Subcutaneous abdominal adipose tissue (tissue), 5 donors: ENCODE measurements around the gene ISL2.
A peak's percentile ranks its signal among the peaks of the same experiment; 100 is the strongest.
"Not testable (repeated sequence)": the region's sequence is repeated elsewhere in the genome, so short reads cannot be mapped to it uniquely, and the experiment has no call there.

Experiments used
- H3K27ac ChIP-seq: one replicate; pipeline ENCODE4 v1.7.0; 2013; ENCODE audit warnings: low read depth, mild to moderate bottlenecking, inconsistent platforms, low read length, moderate library complexity
- H3K27me3 ChIP-seq, 5 donors: one replicate each; pipeline ENCODE4 v1.7.0; 2013; ENCODE audit warnings: low read length in 5 of 5, inconsistent platforms in 1 of 5; ENCODE audit not compliant: control insufficient read depth in 5 of 5, insufficient read depth in 4 of 5
- H3K36me3 ChIP-seq, 5 donors: one replicate each; pipeline ENCODE4 v1.7.0; 2013; ENCODE audit warnings: low read length in 5 of 5; ENCODE audit not compliant: control insufficient read depth in 5 of 5, insufficient read depth in 5 of 5
- H3K4me1 ChIP-seq, 5 donors: one replicate each; pipeline ENCODE4 v1.7.0; 2013; ENCODE audit warnings: low read length in 5 of 5, mild to moderate bottlenecking in 3 of 5, moderate library complexity in 1 of 5; ENCODE audit not compliant: control insufficient read depth in 5 of 5, insufficient read depth in 5 of 5
- H3K4me3 ChIP-seq, 5 donors: one replicate each; pipeline ENCODE4 v1.7.0; 2013; ENCODE audit warnings: low read length in 5 of 5, low read depth in 1 of 5
- H3K9ac ChIP-seq, 5 donors: one replicate each; pipeline ENCODE4 v1.7.0; 2013; ENCODE audit warnings: low read length in 5 of 5, mild to moderate bottlenecking in 4 of 5, moderate library complexity in 3 of 5
- H3K9me3 ChIP-seq, 5 donors: one replicate each; pipeline ENCODE4 v1.7.0; 2013; ENCODE audit warnings: low read length in 5 of 5; ENCODE audit not compliant: control insufficient read depth in 5 of 5
- donor health status: healthy.
- donor health status: healthy.
- donor health status: healthy.
- donor health status: healthy.
- donor health status: healthy.

The ISL2 gene

GRCh38 chr15:76336254-76337058 lies at the start of gene ISL2:
ISL2 (plus strand) TSS chr15:76336773; CDS start chr15:76336884, 111 bp downstream.
- Histone ChIP-seq H3K4me3 (peak within 1 kb of the TSS in 3 of 5 donors; percentile 4 to 48 (median 31)), H3K27me3 (peaks cover 65 to 85% (median 79%) of the 10 kb centered on the region in 5 donors), H3K9ac (no peak within 1 kb of the TSS), H3K4me1 (peaks cover 2 to 61% (median 53%) of the 10 kb centered on the region in 5 donors), H3K9me3 (no peaks in the 10 kb centered on the region), H3K27ac (no peak within 1 kb of the TSS), H3K36me3 (no peaks in the 10 kb centered on the region)

- no peak overlapping the region for H3K4me3 ChIP-seq
- peaks cover 16 to 39% (median 28%) of the 10 kb centered on the region in 5 donors for H3K36me3 ChIP-seq
- H3K4me1 ChIP-seq = peaks cover 0 to 13% (median 10%) of the 10 kb centered on the region in 5 donors
- H3K9me3 ChIP-seq = no peaks in the 10 kb centered on the region
- H3K27me3 ChIP-seq = no peaks in the 10 kb centered on the region
- peak overlapping the region in 1 of 5 donors; percentile 13 for H3K9ac ChIP-seq
- no peak overlapping the region for H3K27ac ChIP-seq
Measured at GRCh38 chr15:76289582-76289981, 47.0 kb upstream of the ISL2 start.

GRCh38 chr15:76293361-76293760 lies 43.2 kb upstream of the ISL2 start:
- peaks cover 6 to 14% (median 8%) of the 10 kb centered on the region in 5 donors for H3K36me3 ChIP-seq
- H3K9ac ChIP-seq = peak overlapping the region in 1 of 5 donors; percentile 20
- no peak overlapping the region for H3K4me3 ChIP-seq
- no peaks in the 10 kb centered on the region for H3K9me3 ChIP-seq
- H3K4me1 ChIP-seq = peaks cover 0 to 13% (median 6%) of the 10 kb centered on the region in 5 donors
- H3K27me3 ChIP-seq = no peaks in the 10 kb centered on the region
- no peak overlapping the region for H3K27ac ChIP-seq

GRCh38 chr15:76294463-76294862 lies 42.1 kb upstream of the ISL2 start:
- not testable (repeated sequence) for H3K4me3 ChIP-seq, H3K27ac ChIP-seq, H3K9me3 ChIP-seq, H3K27me3 ChIP-seq
- peak overlapping the region in 1 of 5 donors; percentile 6 for H3K9ac ChIP-seq
- peaks cover 4 to 11% (median 8%) of the 10 kb centered on the region in 5 donors for H3K36me3 ChIP-seq
- H3K4me1 ChIP-seq = peaks cover 0 to 15% (median 7%) of the 10 kb centered on the region in 5 donors

GRCh38 chr15:76296849-76297248 lies 39.7 kb upstream of the ISL2 start:
- no peak overlapping the region for H3K9ac ChIP-seq
- peaks cover 0 to 16% (median 10%) of the 10 kb centered on the region in 5 donors for H3K4me1 ChIP-seq
- H3K27me3 ChIP-seq = no peaks in the 10 kb centered on the region
- H3K36me3 ChIP-seq = peaks cover 0 to 8% (median 3%) of the 10 kb centered on the region in 5 donors
- H3K9me3 ChIP-seq = no peaks in the 10 kb centered on the region
- no peak overlapping the region for H3K27ac ChIP-seq
- H3K4me3 ChIP-seq = no peak overlapping the region

- H3K9me3 ChIP-seq, H3K36me3 ChIP-seq, H3K27me3 ChIP-seq, H3K27ac ChIP-seq, H3K9ac ChIP-seq, H3K4me3 ChIP-seq: not testable (repeated sequence)
- H3K4me1 ChIP-seq = peaks cover 0 to 19% (median 10%) of the 10 kb centered on the region in 5 donors
Measured at GRCh38 chr15:76297951-76298350, 38.6 kb upstream of the ISL2 start.

GRCh38 chr15:76298986-76299385 lies 37.6 kb upstream of the ISL2 start:
- Histone ChIP-seq H3K36me3 (peaks cover 0 to 8% (median 3%) of the 10 kb centered on the region in 5 donors), H3K27ac (no peak overlapping the region), H3K4me3 (no peak overlapping the region), H3K27me3 (no peaks in the 10 kb centered on the region), H3K4me1 (peaks cover 0 to 18% (median 5%) of the 10 kb centered on the region in 5 donors), H3K9ac (no peak overlapping the region), H3K9me3 (no peaks in the 10 kb centered on the region)

- H3K36me3 ChIP-seq = peaks cover 0 to 8% (median 3%) of the 10 kb centered on the region in 5 donors
- no peaks in the 10 kb centered on the region for H3K27me3 ChIP-seq
- no peak overlapping the region for H3K27ac ChIP-seq
- H3K4me1 ChIP-seq = peaks cover 0 to 18% (median 5%) of the 10 kb centered on the region in 5 donors
- no peaks in the 10 kb centered on the region for H3K9me3 ChIP-seq
- no peak overlapping the region for H3K4me3 ChIP-seq
- H3K9ac ChIP-seq = no peak overlapping the region
Measured at GRCh38 chr15:76299786-76300185, 36.8 kb upstream of the ISL2 start.

GRCh38 chr15:76303909-76304308 lies 32.7 kb upstream of the ISL2 start:
- no peak overlapping the region for H3K27ac ChIP-seq
- H3K4me3 ChIP-seq = no peak overlapping the region
- no peak overlapping the region for H3K9ac ChIP-seq
- peaks cover 0 to 29% (median 18%) of the 10 kb centered on the region in 5 donors for H3K4me1 ChIP-seq
- no peaks in the 10 kb centered on the region for H3K27me3 ChIP-seq
- no peaks in the 10 kb centered on the region for H3K9me3 ChIP-seq
- H3K36me3 ChIP-seq = no peaks in the 10 kb centered on the region

- Histone ChIP-seq H3K27ac (peak overlapping the region; percentile 94), H3K9ac (peak overlapping the region in 2 of 5 donors; percentile 94 to 99), H3K4me3 (peak overlapping the region in 4 of 5 donors; percentile 86 to 93 (median 90)), H3K9me3 (no peaks in the 10 kb centered on the region), H3K4me1 (peaks cover 3 to 42% (median 37%) of the 10 kb centered on the region in 5 donors), H3K36me3 (no peaks in the 10 kb centered on the region), H3K27me3 (no peaks in the 10 kb centered on the region)
Measured at GRCh38 chr15:76309601-76310330, 26.8 kb upstream of the ISL2 start.
